Measurements from ENCODE around the gene DEDD2. TPM values are rescaled to one million over a fixed set of nuclear protein-coding genes. Genes with fewer than 3 reads are reported as not detected.

The DEDD2 gene
- total and polyA plus RNA-seq, 7 donors: 28.5 to 87.6 (median 41.3) TPM

DNA sequence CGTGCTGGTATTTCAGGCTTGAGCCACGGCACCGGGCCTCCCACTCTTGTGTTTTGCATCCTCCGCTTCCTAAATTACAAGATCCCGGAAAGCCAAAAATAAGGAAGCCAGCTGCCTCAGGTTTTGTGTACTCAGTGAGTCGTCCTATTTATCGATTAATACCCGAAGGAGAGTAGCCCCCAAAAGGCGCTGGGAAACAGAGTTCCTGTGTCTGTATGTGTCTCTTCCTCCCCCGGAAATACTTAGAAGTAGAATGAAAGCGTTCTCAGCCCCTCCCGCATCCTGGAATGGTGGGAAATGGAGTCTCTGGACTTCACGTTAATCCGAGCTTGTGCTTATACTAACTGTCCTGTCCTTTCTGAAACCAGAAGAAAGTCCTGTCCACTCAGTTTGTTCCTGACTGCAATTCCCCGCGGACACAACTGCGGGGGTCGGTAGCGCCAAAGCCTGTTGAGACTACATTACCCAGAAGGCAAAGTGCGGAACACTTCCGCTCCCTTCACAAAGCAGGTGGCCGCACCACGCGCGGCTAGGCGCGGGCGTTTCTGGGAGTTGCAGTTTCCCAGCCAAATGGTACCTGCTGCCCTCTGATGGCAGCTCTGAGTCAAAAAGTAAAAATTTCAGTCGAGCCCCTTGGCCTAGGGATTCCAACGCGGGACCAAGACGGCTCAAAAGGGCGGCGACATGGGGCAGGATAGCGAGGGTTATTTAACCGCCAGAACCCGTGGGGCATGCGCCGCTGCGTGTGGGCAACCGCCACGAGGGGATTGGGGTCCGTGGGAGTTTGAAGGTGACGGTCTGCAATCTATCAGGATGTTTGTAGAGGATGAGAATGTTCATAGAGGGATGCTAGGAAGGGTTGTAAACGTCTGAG is 27.1 kb upstream of the DEDD2 start:
- TF ChIP-seq EP300 (IDR thresholded peaks at IDR 0.05): peak in 1 of 4 donors; percentile 43
- TF ChIP-seq POLR2A (IDR thresholded peaks at IDR 0.05): peak; percentile 72 to 75
- TF ChIP-seq, protein P1, sequence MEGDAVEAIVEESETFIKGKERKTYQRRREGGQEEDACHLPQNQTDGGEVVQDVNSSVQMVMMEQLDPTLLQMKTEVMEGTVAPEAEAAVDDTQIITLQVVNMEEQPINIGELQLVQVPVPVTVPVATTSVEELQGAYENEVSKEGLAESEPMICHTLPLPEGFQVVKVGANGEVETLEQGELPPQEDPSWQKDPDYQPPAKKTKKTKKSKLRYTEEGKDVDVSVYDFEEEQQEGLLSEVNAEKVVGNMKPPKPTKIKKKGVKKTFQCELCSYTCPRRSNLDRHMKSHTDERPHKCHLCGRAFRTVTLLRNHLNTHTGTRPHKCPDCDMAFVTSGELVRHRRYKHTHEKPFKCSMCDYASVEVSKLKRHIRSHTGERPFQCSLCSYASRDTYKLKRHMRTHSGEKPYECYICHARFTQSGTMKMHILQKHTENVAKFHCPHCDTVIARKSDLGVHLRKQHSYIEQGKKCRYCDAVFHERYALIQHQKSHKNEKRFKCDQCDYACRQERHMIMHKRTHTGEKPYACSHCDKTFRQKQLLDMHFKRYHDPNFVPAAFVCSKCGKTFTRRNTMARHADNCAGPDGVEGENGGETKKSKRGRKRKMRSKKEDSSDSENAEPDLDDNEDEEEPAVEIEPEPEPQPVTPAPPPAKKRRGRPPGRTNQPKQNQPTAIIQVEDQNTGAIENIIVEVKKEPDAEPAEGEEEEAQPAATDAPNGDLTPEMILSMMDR (IDR thresholded peaks at IDR 0.05): peak; percentile 44 to 70 (median 58)
- TF ChIP-seq POLR2AphosphoS5 (IDR thresholded peaks at IDR 0.05): peak; percentile 61 to 88 (median 81)
- H3K27ac ChIP-seq: peak overlapping the region; percentile 84 to 100 (median 98)
- H3K4me3 ChIP-seq: peak overlapping the region; percentile 23 to 93 (median 70)
- H3K36me3 ChIP-seq: peaks cover 13 to 24% (median 14%) of the 10 kb centered on the region in 4 donors
- DNase-seq: peak; percentile 95
- H3K4me1 ChIP-seq: peaks cover 0 to 70% (median 56%) of the 10 kb centered on the region in 4 donors
- H3K9me3 ChIP-seq: no peaks in the 10 kb centered on the region
- WGBS, 2 donors: 1 to 2% methylated on average over 45 of the region's 45 CpGs
- no peaks in the 10 kb centered on the region for H3K27me3 ChIP-seq
- intact Hi-C loops (cut with DNase I): no loop called here

GRCh38 chr19:42242512-42243409 is 25.3 kb upstream of the DEDD2 start, which contains the start of gene GSK3A:
Gene GSK3A (minus strand): TSS chr19:42242602. CDS start chr19:42242465, 137 bp downstream.
- WGBS, 2 donors: 0% methylated on average over 76 of the region's 76 CpGs
- TF ChIP-seq, protein P1 (IDR thresholded peaks at IDR 0.05): no peak
- TF ChIP-seq EP300 (IDR thresholded peaks at IDR 0.05) (peak in 1 of 4 donors; percentile 40), POLR2A (IDR thresholded peaks at IDR 0.05) (peak; percentile 83 to 89), POLR2AphosphoS5 (IDR thresholded peaks at IDR 0.05) (peak; percentile 86 to 97 (median 94))
- intact Hi-C loops (cut with DNase I): loop anchor here (2.0 kb wide), 1 partner anchor 24 kb away; no protein-coding TSS in a partner anchor

DNA sequence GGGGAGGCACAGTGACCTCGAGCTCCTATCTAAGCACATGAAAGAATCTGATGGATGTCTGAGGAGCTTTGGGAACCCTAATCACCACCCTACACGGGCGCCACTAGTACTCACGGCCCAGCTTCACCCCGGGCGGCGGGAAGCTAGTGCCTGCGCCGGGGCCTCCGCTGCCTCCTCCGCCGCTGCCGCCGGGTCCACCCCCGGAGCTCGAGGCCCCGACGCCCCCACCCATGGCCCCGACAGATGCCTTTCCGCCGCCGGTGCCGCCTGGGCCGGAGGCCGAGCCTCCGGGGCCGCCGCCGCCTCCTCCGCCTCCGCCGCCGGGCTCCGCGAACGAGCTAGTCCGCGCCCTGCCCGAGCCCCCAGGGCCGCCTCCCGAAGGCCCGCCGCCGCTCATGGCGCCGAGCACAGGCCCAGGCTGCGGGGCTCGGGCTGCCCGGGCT is 24.6 kb upstream of the DEDD2 start:
- H3K4me1 ChIP-seq: peaks cover 0 to 62% (median 50%) of the 10 kb centered on the region in 4 donors
- WGBS, 2 donors: 1% methylated on average over 49 of the region's 49 CpGs
- no peaks in the 10 kb centered on the region for H3K27me3 ChIP-seq
- intact Hi-C loops (cut with DNase I): loop anchor here (2.0 kb wide), 1 partner anchor 23 kb away; no protein-coding TSS in a partner anchor
- TF ChIP-seq POLR2AphosphoS5 (IDR thresholded peaks at IDR 0.05): no peak
- H3K4me3 ChIP-seq: peak overlapping the region; percentile 63 to 93 (median 72)
- H3K36me3 ChIP-seq: peaks cover 0 to 25% (median under 1%) of the 10 kb centered on the region in 4 donors
- H3K9me3 ChIP-seq: no peaks in the 10 kb centered on the region
- no peak for DNase-seq
- peak overlapping the region; percentile 84 to 100 (median 98) for H3K27ac ChIP-seq

More at GRCh38 chr19:42242512-42243409, 25.3 kb upstream of the DEDD2 start, which contains the start of gene GSK3A:
- H3K27ac ChIP-seq: peak within 1 kb of the TSS; percentile 84 to 100 (median 98)
- peak; percentile 99 for DNase-seq
- peaks cover 0 to 18% (median 0%) of the 10 kb centered on the region in 4 donors for H3K36me3 ChIP-seq
- H3K4me1 ChIP-seq: peaks cover 0 to 62% (median 51%) of the 10 kb centered on the region in 4 donors
- peak within 1 kb of the TSS; percentile 63 to 93 (median 72) for H3K4me3 ChIP-seq
- no peaks in the 10 kb centered on the region for H3K27me3 ChIP-seq
- no peaks in the 10 kb centered on the region for H3K9me3 ChIP-seq

GRCh38 chr19:42241279-42241678 is 23.8 kb upstream of the DEDD2 start:
- H3K4me3 ChIP-seq: peak overlapping the region; percentile 63 to 93 (median 72)
- TF ChIP-seq POLR2AphosphoS5 (IDR thresholded peaks at IDR 0.05): no peak
- no peak for TF ChIP-seq EP300 (IDR thresholded peaks at IDR 0.05)
- TF ChIP-seq, protein P1 (IDR thresholded peaks at IDR 0.05): no peak
- TF ChIP-seq POLR2A (IDR thresholded peaks at IDR 0.05): no peak
- H3K9me3 ChIP-seq: no peaks in the 10 kb centered on the region
- H3K36me3 ChIP-seq: peaks cover 4 to 33% (median 7%) of the 10 kb centered on the region in 4 donors
- WGBS, 2 donors: 98 to 99% methylated on average over 3 of the region's 3 CpGs
- no peaks in the 10 kb centered on the region for H3K27me3 ChIP-seq
- DNase-seq: no peak
- peaks cover 0 to 54% (median 43%) of the 10 kb centered on the region in 4 donors for H3K4me1 ChIP-seq
- intact Hi-C loops (cut with DNase I): no loop called here
- peak overlapping the region in 3 of 4 donors; percentile 96 to 100 (median 99) for H3K27ac ChIP-seq
